IMR-90 (cell line): ENCODE measurements around the gene FAM47E.

Source experiments
- CTCF ChIP-seq: conservative IDR thresholded peaks from 2 replicates; pipeline ENCODE4 v1.5.1; 2012; ENCODE audit warnings: mild to moderate bottlenecking, low read depth, low read length, improper control_type of control experiment
- RAD21 ChIP-seq: IDR thresholded peaks from 2 replicates; pipeline ENCODE4 v1.6.1; 2012; ENCODE audit warnings: low read length, improper control_type of control experiment

DNA sequence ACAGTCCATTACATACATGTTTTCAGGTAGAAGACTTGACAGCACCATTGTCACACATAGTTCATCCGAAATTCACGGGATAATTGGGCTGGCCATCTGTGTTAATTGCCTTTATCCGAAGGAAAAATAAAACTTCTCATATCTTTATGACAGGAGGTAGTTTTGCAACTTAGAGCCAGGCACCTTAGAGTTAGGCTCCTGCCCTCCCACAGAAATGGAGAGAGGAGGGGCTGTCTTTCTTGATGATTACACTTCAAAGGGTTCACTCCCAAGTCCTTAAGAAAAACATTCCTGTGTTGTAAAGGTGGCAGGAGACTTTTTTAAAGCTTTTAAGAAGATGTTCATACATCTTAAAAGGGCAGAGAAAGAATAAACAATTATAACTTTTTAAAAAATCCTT, 27.4 kb upstream of the FAM47E start:
- TF ChIP-seq RAD21 (no peak), CTCF (no peak)
